ENCODE results near the gene GOLGA8B. TPM values are rescaled to one million over a fixed set of nuclear protein-coding genes. Genes with fewer than 3 reads are reported as not detected.
"Not testable (repeated sequence)": the region's sequence is repeated elsewhere in the genome, so short reads cannot be mapped to it uniquely, and the experiment has no call there.

The GOLGA8B gene
- total RNA-seq, 2 donors from 2014 or later, result 228 to 318 TPM

DNA sequence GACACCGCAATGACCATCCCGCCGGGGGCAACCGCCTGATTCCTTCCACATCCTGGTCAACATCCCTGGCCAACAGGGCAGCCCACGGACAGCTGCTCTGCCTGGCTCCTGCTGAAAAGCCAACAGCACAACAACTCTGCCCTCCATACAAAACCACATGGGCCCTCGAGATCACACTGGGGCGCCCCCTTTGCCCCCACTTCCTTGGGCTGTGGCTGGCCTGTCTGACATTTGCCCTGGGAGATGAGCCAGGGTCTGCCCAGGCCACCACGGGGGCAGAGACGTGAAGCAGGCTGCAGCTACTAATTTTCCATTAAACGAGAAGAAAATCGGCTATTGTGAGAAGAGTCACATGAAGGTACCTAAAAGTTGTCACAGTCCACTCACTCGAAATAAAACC, 16.3 kb downstream of the GOLGA8B start:
- ATAC-seq (replicated peaks in 1 of 2); H3K4me3 Mint-ChIP-seq; H3K9me3 Mint-ChIP-seq; H3K27me3 Mint-ChIP-seq (ENCODE audit: low read depth); H3K4me1 Mint-ChIP-seq (ENCODE audit: low read depth); H3K36me3 Mint-ChIP-seq (ENCODE audit: insufficient read depth in 2 of 2); H3K27ac Mint-ChIP-seq; DNase-seq: not testable (repeated sequence)

DNA sequence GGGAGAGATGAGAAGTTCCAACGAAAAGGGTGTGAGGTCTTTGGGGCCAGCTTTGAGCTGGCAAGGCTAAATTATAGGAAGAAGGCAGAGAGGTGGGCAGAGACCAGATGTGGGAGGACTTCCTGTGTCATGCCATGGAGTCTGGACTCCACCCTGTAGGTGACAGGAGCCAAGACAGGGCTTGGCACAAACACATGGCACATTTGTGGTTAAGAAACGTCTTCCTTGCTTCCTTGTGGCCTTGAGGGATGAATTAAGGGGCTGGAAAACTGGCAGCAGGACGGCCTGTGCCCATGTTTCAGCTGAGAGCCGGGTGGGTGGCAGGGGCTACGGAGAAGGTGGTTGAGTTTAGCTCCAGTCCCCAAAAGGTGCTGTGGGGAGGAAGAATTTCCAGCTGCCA, 18.7 kb downstream of the GOLGA8B start:
- H3K27me3 Mint-ChIP-seq (ENCODE audit: low read depth); H3K36me3 Mint-ChIP-seq (ENCODE audit: insufficient read depth in 2 of 2); H3K4me3 Mint-ChIP-seq; H3K27ac Mint-ChIP-seq; H3K9me3 Mint-ChIP-seq; DNase-seq; H3K4me1 Mint-ChIP-seq (ENCODE audit: low read depth); ATAC-seq (replicated peaks in 1 of 2): not testable (repeated sequence)

GRCh38 chr15:34560814-34561213, 22.6 kb downstream of the GOLGA8B start:
- H3K27ac Mint-ChIP-seq; H3K9me3 Mint-ChIP-seq; DNase-seq; H3K36me3 Mint-ChIP-seq (ENCODE audit: insufficient read depth in 2 of 2); H3K4me1 Mint-ChIP-seq (ENCODE audit: low read depth); ATAC-seq (replicated peaks in 1 of 2); H3K4me3 Mint-ChIP-seq; H3K27me3 Mint-ChIP-seq (ENCODE audit: low read depth): not testable (repeated sequence)

DNA sequence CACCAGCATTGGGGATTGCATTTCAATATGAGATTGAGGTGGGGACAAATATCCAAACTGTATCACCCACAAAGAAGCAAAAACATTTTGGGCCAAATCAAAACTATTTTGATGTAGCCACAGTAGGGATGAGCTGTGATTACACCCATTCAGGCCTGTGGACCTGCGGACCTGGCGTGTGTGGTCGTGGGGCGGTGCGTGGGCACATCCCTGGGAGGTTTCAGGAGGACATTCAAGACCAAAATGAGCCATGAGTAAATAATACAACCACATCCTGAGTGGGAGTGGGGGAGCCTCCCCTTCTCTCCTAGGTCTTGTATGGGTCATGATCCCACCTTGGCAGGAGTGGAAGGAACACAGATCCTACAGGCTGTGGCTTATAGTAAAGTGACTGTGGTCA, 23.7 kb downstream of the GOLGA8B start:
- not testable (repeated sequence) for H3K4me3 Mint-ChIP-seq; H3K27ac Mint-ChIP-seq; H3K4me1 Mint-ChIP-seq (ENCODE audit: low read depth); H3K9me3 Mint-ChIP-seq; H3K27me3 Mint-ChIP-seq (ENCODE audit: low read depth); DNase-seq; ATAC-seq (replicated peaks in 1 of 2); H3K36me3 Mint-ChIP-seq (ENCODE audit: insufficient read depth in 2 of 2)

DNA sequence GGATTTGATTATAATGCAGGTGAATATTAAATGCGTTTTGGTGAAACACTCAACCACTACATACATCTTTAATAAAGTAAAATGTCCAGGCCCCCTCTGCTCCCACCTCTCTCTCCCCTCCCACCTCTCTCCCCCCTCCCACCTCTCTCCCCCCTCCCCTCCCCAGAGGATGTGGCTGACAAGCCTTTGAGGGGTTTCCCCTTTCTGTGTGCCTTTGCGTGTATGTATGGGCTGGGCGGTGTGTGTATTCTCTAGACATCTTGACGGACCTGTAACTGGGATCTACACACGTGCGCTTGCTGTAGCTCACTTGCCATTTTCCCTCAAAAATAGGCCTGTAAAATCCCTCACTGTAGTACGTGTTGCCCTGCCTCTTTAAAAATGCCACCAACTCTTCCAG, 28.3 kb downstream of the GOLGA8B start:
- not testable (repeated sequence) for H3K4me1 Mint-ChIP-seq (ENCODE audit: low read depth); H3K36me3 Mint-ChIP-seq (ENCODE audit: insufficient read depth in 2 of 2); DNase-seq

DNA sequence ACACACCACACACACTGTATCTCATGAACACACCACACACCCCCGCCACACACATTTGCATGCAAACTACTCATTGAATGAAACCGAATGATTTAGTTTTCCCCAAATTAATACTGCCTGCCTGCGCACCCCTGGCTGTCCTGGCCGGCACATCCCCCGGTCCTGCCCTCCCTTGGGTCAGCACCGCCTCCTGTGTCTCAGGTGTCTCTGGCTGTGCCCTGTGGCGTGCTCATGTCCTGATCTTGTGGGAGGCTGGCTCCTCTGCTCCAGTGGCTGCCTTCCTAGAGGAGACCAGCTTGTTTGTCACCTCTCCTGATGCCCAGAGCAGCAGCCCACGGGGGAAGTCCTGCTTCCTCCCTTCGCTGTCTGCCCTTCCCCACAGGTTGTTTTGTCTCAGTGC, 28.7 kb downstream of the GOLGA8B start:
- not testable (repeated sequence) for H3K4me1 Mint-ChIP-seq (ENCODE audit: low read depth); H3K27me3 Mint-ChIP-seq (ENCODE audit: low read depth); H3K9me3 Mint-ChIP-seq; ATAC-seq (replicated peaks in 1 of 2); H3K27ac Mint-ChIP-seq; H3K36me3 Mint-ChIP-seq (ENCODE audit: insufficient read depth in 2 of 2); DNase-seq; H3K4me3 Mint-ChIP-seq

More for the DNA sequence above, 28.3 kb downstream of the GOLGA8B start:
- H3K4me3 Mint-ChIP-seq; H3K27me3 Mint-ChIP-seq (ENCODE audit: low read depth); H3K9me3 Mint-ChIP-seq; H3K27ac Mint-ChIP-seq: not testable (repeated sequence)
- peak; percentile 43 to 56 for ATAC-seq (replicated peaks in 1 of 2)

- H3K4me1 Mint-ChIP-seq (ENCODE audit: low read depth); H3K4me3 Mint-ChIP-seq; DNase-seq; H3K36me3 Mint-ChIP-seq (ENCODE audit: insufficient read depth in 2 of 2); H3K27me3 Mint-ChIP-seq (ENCODE audit: low read depth); H3K9me3 Mint-ChIP-seq; ATAC-seq (replicated peaks in 1 of 2); H3K27ac Mint-ChIP-seq: not testable (repeated sequence)
Measured at GRCh38 chr15:34554126-34554525, 29.3 kb downstream of the GOLGA8B start.

DNA sequence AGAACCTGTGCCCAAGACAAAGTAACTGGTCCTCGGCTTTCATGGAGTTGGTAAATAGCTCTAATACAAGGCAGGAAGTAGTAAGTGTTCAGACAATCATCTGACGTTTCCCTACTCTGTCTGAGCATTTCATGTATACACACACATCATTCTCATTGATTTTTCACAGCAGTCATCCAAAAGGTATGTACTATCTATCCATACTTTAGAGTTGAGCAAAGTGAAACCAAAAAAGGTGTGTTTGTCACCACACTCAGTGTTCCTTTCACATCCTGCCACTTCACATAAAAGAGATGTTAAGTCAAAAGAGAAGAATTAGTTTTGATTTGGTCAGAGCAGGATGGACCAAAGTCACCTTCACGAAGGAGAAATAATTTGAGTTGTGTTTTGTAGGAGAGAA, 33.3 kb downstream of the GOLGA8B start:
- ATAC-seq (replicated peaks in 1 of 2), result peak; percentile 71 to 75
- H3K9me3 Mint-ChIP-seq; H3K4me3 Mint-ChIP-seq; H3K27ac Mint-ChIP-seq; DNase-seq; H3K4me1 Mint-ChIP-seq (ENCODE audit: low read depth); H3K27me3 Mint-ChIP-seq (ENCODE audit: low read depth); H3K36me3 Mint-ChIP-seq (ENCODE audit: insufficient read depth in 2 of 2): not testable (repeated sequence)

- not testable (repeated sequence) for H3K9me3 Mint-ChIP-seq; H3K4me1 Mint-ChIP-seq (ENCODE audit: low read depth); H3K36me3 Mint-ChIP-seq (ENCODE audit: insufficient read depth in 2 of 2); H3K4me3 Mint-ChIP-seq; H3K27ac Mint-ChIP-seq; H3K27me3 Mint-ChIP-seq (ENCODE audit: low read depth); DNase-seq
- peak; percentile 83 to 84 for ATAC-seq (replicated peaks in 1 of 2)
Measured at GRCh38 chr15:34549381-34549809, 34.1 kb downstream of the GOLGA8B start.

DNA sequence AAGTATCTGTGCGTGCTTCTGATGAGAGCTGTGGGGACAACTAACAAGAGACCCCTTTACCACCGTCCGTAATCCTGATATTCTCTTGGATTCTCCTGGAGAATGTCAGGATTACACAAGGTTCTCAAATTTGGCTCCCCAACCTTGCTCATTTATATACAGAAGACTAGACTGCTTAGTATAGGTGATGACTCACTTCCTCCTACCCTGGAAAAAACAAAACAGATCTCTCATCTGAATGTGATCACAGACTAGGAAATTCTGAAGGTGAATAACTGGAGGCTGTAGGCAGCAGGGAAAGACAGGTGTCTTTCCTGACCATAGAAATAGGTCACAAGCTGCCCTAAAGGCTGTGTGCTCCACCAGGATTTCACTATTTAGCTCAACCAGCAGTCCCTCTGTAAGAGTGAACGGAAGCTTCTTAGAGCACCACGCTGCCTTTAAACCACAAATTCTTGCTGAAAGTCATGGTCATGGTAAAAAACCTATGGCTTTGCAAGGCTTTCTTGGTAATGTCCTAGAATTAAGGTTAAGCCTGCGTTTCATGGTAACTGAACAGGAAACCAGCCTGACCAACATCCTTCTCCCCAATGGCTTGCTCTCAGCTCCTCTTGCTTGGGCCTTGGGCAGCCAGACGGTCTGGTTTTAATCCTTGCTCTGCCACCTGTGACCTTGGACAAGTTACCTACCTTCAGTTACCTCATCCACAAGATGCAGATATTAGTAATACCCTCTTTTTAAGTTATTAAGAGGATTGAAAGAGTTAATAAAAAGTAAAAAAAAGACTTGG, 39.4 kb downstream of the GOLGA8B start:
- not testable (repeated sequence) for H3K27me3 Mint-ChIP-seq (ENCODE audit: low read depth); DNase-seq; H3K4me1 Mint-ChIP-seq (ENCODE audit: low read depth); H3K36me3 Mint-ChIP-seq (ENCODE audit: insufficient read depth in 2 of 2); H3K27ac Mint-ChIP-seq; H3K9me3 Mint-ChIP-seq; H3K4me3 Mint-ChIP-seq
- peak; percentile 79 to 91 for ATAC-seq (replicated peaks in 1 of 2)

GRCh38 chr15:34535857-34536256, 47.6 kb downstream of the GOLGA8B start:
- not testable (repeated sequence) for H3K27me3 Mint-ChIP-seq (ENCODE audit: low read depth); H3K9me3 Mint-ChIP-seq; H3K4me1 Mint-ChIP-seq (ENCODE audit: low read depth); ATAC-seq (replicated peaks in 1 of 2); H3K27ac Mint-ChIP-seq; H3K36me3 Mint-ChIP-seq (ENCODE audit: insufficient read depth in 2 of 2); DNase-seq; H3K4me3 Mint-ChIP-seq

Other genes starting within 250 kb of the GOLGA8B start
- 10 to 100 TPM; 25.0 to 31.3 TPM for gene SLC12A6, start 245.9 kb downstream of the GOLGA8B start, total RNA-seq
- 100 to 1,000 TPM; 126 to 158 TPM for gene NOP10, start 240.5 kb downstream of the GOLGA8B start, total RNA-seq
- not detected for gene NUTM1, start 240.3 kb downstream of the GOLGA8B start, total RNA-seq
- gene LPCAT4, start 216.5 kb downstream of the GOLGA8B start, total RNA-seq, result 10 to 100 TPM; 33.8 to 38.3 TPM
- gene GOLGA8A, start 145.8 kb downstream of the GOLGA8B start, total RNA-seq, result 100 to 1,000 TPM; 180 TPM
- not detected for gene GJD2, start 171.3 kb upstream of the GOLGA8B start, total RNA-seq
- gene ACTC1, start 211.9 kb upstream of the GOLGA8B start, total RNA-seq, result not detected